B cell (primary cell): ENCODE data around the gene CORO1C. TPM values are rescaled to one million over a fixed set of nuclear protein-coding genes. Genes with fewer than 3 reads are reported as not detected.

Experiments used
- ATAC-seq: fragments of 200-7000 bp; cut with Tn5 transposase; one replicate; pipeline ENCODE4 v1.10.0; 2021; ENCODE audit warnings: low read depth, mild to moderate bottlenecking, moderate number of reproducible peaks, moderate library complexity
- CTCF ChIA-PET: fragments of 350-600 bp; sonication (Branson Sonifier 250); formaldehyde crosslinking; loops from one replicate; lab custom pipeline; 2021; ENCODE audit warnings: antibody characterized with exemption, inconsistent platforms; lab: Charles Lee
- POLR2A ChIA-PET: fragments of 350-600 bp; sonication (Branson Sonifier 250); formaldehyde crosslinking; loops from one replicate; lab custom pipeline; 2021; ENCODE audit warnings: antibody characterized with exemption; lab: Charles Lee
- DNase-seq: peaks from one replicate; pipeline ENCODE4 v3.0.0; 2013
- H2AFZ ChIP-seq: 2 replicates; pipeline ENCODE4 v1.6.1; 2012; ENCODE audit warnings: mild to moderate bottlenecking, low read depth, low read length; ENCODE audit not compliant: insufficient read depth, poor library complexity, severe bottlenecking
- H3K27ac ChIP-seq, 2 donors: 1 replicate in 1 of 2; 2 replicates in 1 of 2; pipeline ENCODE4 v1.5.1; 2012 to 2013; ENCODE audit warnings: low read length in 2 of 2, mild to moderate bottlenecking in 2 of 2, moderate library complexity in 1 of 2
- H3K27me3 ChIP-seq, 4 experiments: fragments of 200-600 bp in 1 of 4; sonication (generic) in 1 of 4; replicated peaks in 1 of 4; 1 replicate in 2 of 4; 2 replicates in 2 of 4; pipeline versions ENCODE4 v1.6.1 to v1.7.0; 2013 to 2016; ENCODE audit warnings: low read length in 3 of 4, mild to moderate bottlenecking in 2 of 4, mixed read lengths in 1 of 4, moderate library complexity in 1 of 4; ENCODE audit not compliant: insufficient read depth in 4 of 4, control insufficient read depth in 3 of 4; ENCODE audit errors: control extremely low read depth in 1 of 4
- H3K36me3 ChIP-seq, 2 experiments: replicated peaks in 1 of 2; 1 replicate in 1 of 2; 2 replicates in 1 of 2; pipeline versions ENCODE4 v1.6.1 to v1.7.1; 2013; ENCODE audit warnings: low read length in 1 of 2; ENCODE audit not compliant: insufficient read depth in 2 of 2, control insufficient read depth in 1 of 2; ENCODE audit errors: control extremely low read depth in 1 of 2, extremely low read depth in 1 of 2
- H3K4me1 ChIP-seq, 2 donors: fragments of 200-600 bp in 1 of 2; sonication (generic) in 1 of 2; 1 replicate in 1 of 2; 2 replicates in 1 of 2; pipeline versions ENCODE4 v1.5.1 to v1.6.1; 2013 to 2017; ENCODE audit warnings: low read length in 2 of 2; ENCODE audit not compliant: control insufficient read depth in 2 of 2, insufficient read depth in 2 of 2
- H3K4me2 ChIP-seq: replicated peaks from 2 replicates; pipeline ENCODE3; 2012; ENCODE audit warnings: mild to moderate bottlenecking, low read depth, low read length; ENCODE audit not compliant: poor library complexity, severe bottlenecking
- H3K4me3 ChIP-seq, 5 experiments: fragments of 200-600 bp in 1 of 5; sonication (generic) in 1 of 5; 1 replicate in 3 of 5; 2 replicates in 2 of 5; pipeline versions ENCODE4 v1.5.1 to v1.7.0; 2011 to 2016; ENCODE audit warnings: low read length in 4 of 5, mild to moderate bottlenecking in 4 of 5, low read depth in 2 of 5, control low read depth in 1 of 5, moderate library complexity in 1 of 5; ENCODE audit not compliant: insufficient read depth in 1 of 5; ENCODE audit errors: control extremely low read depth in 1 of 5, extremely low read depth in 1 of 5
- H3K79me2 ChIP-seq: fragments of 200-600 bp; sonication (generic); one replicate; pipeline ENCODE4 v1.6.0; 2016; ENCODE audit warnings: low read length; ENCODE audit not compliant: control insufficient read depth, insufficient read depth
- H3K9ac ChIP-seq: fragments of 200-600 bp; sonication (generic); 2 replicates; pipeline ENCODE4 v1.6.1; 2017; ENCODE audit warnings: mild to moderate bottlenecking, low read length, moderate library complexity
- H3K9me3 ChIP-seq, 3 donors: one replicate each; pipeline versions ENCODE4 v1.6.1 to v1.7.1; 2013; ENCODE audit warnings: low read length in 2 of 3; ENCODE audit not compliant: control insufficient read depth in 2 of 3, insufficient read depth in 1 of 3; ENCODE audit errors: control extremely low read depth in 1 of 3
- H4K20me1 ChIP-seq: 2 replicates; pipeline ENCODE4 v1.6.0; 2012; ENCODE audit warnings: mild to moderate bottlenecking, low read length; ENCODE audit not compliant: insufficient read depth, control insufficient read depth, poor library complexity, severe bottlenecking
- H3K27ac Mint-ChIP-seq: one replicate; pipeline ENCODE4 v1.8.0; 2021; ENCODE audit warnings: mixed read lengths
- H3K27me3 Mint-ChIP-seq: one replicate; pipeline ENCODE4 v1.8.0; 2021; ENCODE audit warnings: mixed read lengths
- H3K4me1 Mint-ChIP-seq: one replicate; pipeline ENCODE4 v1.8.0; 2021; ENCODE audit warnings: mixed read lengths
- H3K4me3 Mint-ChIP-seq: one replicate; pipeline ENCODE4 v1.8.0; 2021; ENCODE audit warnings: mixed read lengths
- H3K9me3 Mint-ChIP-seq: one replicate; pipeline ENCODE4 v1.8.0; 2022; ENCODE audit warnings: mixed read lengths; ENCODE audit not compliant: insufficient read depth
- CTCF ChIP-seq: fragments of 200-600 bp; IDR thresholded peaks from one replicate; pipeline ENCODE4 v1.8.0; 2022; ENCODE audit warnings: antibody characterized with exemption, mild to moderate bottlenecking
- EZH2 ChIP-seq: IDR thresholded peaks from 2 replicates; pipeline ENCODE4 v1.6.1; 2012; ENCODE audit warnings: borderline replicate concordance, low read depth, mild to moderate bottlenecking, moderate library complexity, low read length; ENCODE audit not compliant: insufficient read depth, poor library complexity, severe bottlenecking
- WGBS: methylation state at CpG from one replicate; pipeline ENCODE4 v1.1.5; 2013; ENCODE audit warnings: missing lambda C conversion rate; ENCODE audit not compliant: insufficient coverage; 5-methylcytosine and 5-hydroxymethylcytosine counted together
- intact Hi-C: fragments of 100-400 bp; cut with micrococcal nuclease; formaldehyde crosslinking; loops from one replicate; pipeline ENCODE4 v1.10.0; 2022
- polyA plus RNA-seq: library from polyadenylated mRNA; depleted of rRNA; stranded (reverse); fragments of >200 nt; gene quantifications from 2 replicates; pipeline ENCODE4 v1.2.3, GENCODE V29; 2012
- total RNA-seq, 2 donors: library from RNA; stranded (reverse); fragments of 120-200 nt in 1 of 2; gene quantifications; 1 replicate in 1 of 2; 2 replicates in 1 of 2; pipeline versions ENCODE4 v1.2.3 to v1.2.4, GENCODE V29; 2013 to 2022

The CORO1C gene
- total and polyA plus RNA-seq, 2 donors (not counting 1 experiment from before 2014, with no cell fraction given) = 19.2 to 68.0 TPM

- H3K4me2 ChIP-seq = no peak overlapping the region
- ChIA-PET POLR2A (no interaction called here), CTCF (interaction anchor here (2.4 kb wide), 1 partner anchor 11 kb away, joined by 12 read pairs; no protein-coding TSS in a partner anchor)
- DNase-seq (no peak), ATAC-seq (no peak)
- peaks cover 28% of the 10 kb centered on the region for H4K20me1 ChIP-seq
- no CpG with 5 or more reads among the region's 2 CpGs for WGBS
- H3K79me2 ChIP-seq = peaks cover 36% of the 10 kb centered on the region
- no peak overlapping the region for H2AFZ ChIP-seq
- Mint-ChIP-seq H3K4me3 (no peak overlapping the region), H3K4me1 (peaks cover 31% of the 10 kb centered on the region), H3K27ac (no peak overlapping the region), H3K9me3 (no peaks in the 10 kb centered on the region), H3K27me3 (no peaks in the 10 kb centered on the region)
- no peak overlapping the region for H3K4me3 ChIP-seq
- no peak overlapping the region for H3K9ac ChIP-seq
- H3K27me3 ChIP-seq = no peaks in the 10 kb centered on the region
- TF ChIP-seq EZH2 = no peak
- no peak for TF ChIP-seq CTCF
- H3K9me3 ChIP-seq = no peaks in the 10 kb centered on the region
- no peak overlapping the region for H3K27ac ChIP-seq
- intact Hi-C loops = no loop called here
- peaks cover 3 to 28% of the 10 kb centered on the region in 2 experiments for H3K36me3 ChIP-seq
- H3K4me1 ChIP-seq = peaks cover 6% of the 10 kb centered on the region in 2 donors
These were observed 34.4 kb downstream of the CORO1C start for GRCh38 chr12:108696996-108697290.

DNA sequence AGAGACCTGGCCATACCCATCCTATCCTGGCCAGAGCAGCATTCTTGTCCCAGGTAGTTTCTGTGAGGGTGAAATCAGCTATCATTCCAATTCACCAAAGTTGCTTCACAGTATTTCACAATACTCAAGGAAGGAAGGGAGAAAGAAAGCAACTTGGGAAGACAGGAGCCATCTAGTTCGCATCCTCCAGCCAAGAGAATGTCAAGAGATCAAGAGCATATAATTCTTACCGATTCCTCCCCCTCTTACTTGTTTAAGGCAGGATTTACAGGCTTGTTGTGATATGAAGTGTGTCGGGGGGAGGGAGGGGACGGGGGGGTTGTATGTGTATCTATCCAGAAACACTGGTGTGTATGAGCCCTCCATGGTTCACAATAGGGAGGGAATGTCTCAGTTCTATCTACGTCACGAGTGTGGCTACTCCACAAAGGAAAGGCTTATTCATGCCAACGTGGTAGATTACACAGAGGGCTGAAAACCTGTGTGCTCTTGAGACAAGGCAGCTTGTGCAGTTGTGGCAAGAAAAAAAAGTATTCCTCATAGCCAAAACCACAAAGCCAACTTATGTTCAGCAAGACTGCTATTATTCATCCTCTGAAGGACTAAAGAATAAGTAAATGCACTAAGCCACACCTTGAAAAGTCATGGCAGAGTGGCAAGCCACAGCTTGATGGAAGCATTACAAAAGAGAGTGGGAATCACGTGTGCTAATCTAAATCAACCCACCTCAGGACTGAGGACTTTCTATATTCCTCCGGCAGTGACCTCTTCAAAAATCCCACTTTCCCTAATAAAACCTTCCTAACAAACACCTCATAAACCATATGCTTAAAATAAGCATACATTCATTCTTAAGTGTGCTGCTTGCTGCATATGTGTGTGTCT is 35.0 kb downstream of the CORO1C start:
- CTCF ChIA-PET = interaction anchor here (0.7 to 2.4 kb wide), 4 partner anchors 9 to 156 kb away, joined by 3 to 12 read pairs (median 6); no protein-coding TSS in a partner anchor

More for the DNA sequence above, 35.0 kb downstream of the CORO1C start:
- Histone ChIP-seq H3K9ac (no peak overlapping the region), H3K4me3 (no peak overlapping the region), H3K9me3 (no peaks in the 10 kb centered on the region), H4K20me1 (peaks cover 25% of the 10 kb centered on the region), H3K27me3 (no peaks in the 10 kb centered on the region), H3K4me1 (peaks cover 11% of the 10 kb centered on the region in 2 donors), H2AFZ (no peak overlapping the region), H3K27ac (no peak overlapping the region), H3K36me3 (peaks cover 3 to 26% of the 10 kb centered on the region in 2 experiments), H3K4me2 (no peak overlapping the region), H3K79me2 (peaks cover 34% of the 10 kb centered on the region)
- Mint-ChIP-seq H3K4me1 (peaks cover 34% of the 10 kb centered on the region), H3K9me3 (no peaks in the 10 kb centered on the region), H3K4me3 (no peak overlapping the region), H3K27ac (no peak overlapping the region), H3K27me3 (no peaks in the 10 kb centered on the region)
- TF ChIP-seq CTCF (no peak), EZH2 (no peak)
- no peak for ATAC-seq
- no peak for DNase-seq
- 17% methylated on average over 5 of the region's 9 CpGs for WGBS
- intact Hi-C loops = no loop called here
- POLR2A ChIA-PET = no interaction called here
